GM23338 (cell line): ENCODE results near the gene DISP3.

Source experiments
- CREB1 ChIP-seq: fragments of 250-450 bp; sonication (Bioruptor Pico); IDR thresholded peaks from 2 replicates; pipeline ENCODE4 v1.5.0; 2020; ENCODE audit warnings: low read depth, mild to moderate bottlenecking, moderate library complexity
- EZH2 ChIP-seq: fragments of 200-600 bp; sonication (generic); IDR thresholded peaks from one replicate; pipeline ENCODE4 v1.8.0; 2017; ENCODE audit warnings: antibody characterized with exemption, mild to moderate bottlenecking, low read depth; ENCODE audit not compliant: unreplicated experiment
- REST ChIP-seq: IDR thresholded peaks from one replicate; pipeline ENCODE4 v1.6.1; 2018; ENCODE audit warnings: antibody characterized with exemption; ENCODE audit not compliant: unreplicated experiment

GRCh38 chr1:11438996-11439395, 40.0 kb upstream of the DISP3 start:
- TF ChIP-seq REST: no peak
- TF ChIP-seq EZH2: no peak
- no peak for TF ChIP-seq CREB1 (CRISPR knock-in tag)
